Coronary artery (tissue), 2 donors: ENCODE results near the gene CFAP221.

Source experiments
- DNase-seq: peaks from one replicate; pipeline ENCODE4 v3.0.0-alpha.2; 2017; ENCODE audit warnings: low spot score
- H3K27ac ChIP-seq, 2 donors: fragments of 200-600 bp; sonication (generic); one replicate each; pipeline ENCODE4 v1.5.1; 2016 to 2019
- H3K4me3 ChIP-seq: fragments of 200-600 bp; sonication (generic); 2 replicates; pipeline ENCODE4 v1.5.1; 2016; ENCODE audit warnings: mild to moderate bottlenecking, moderate library complexity
- TF ChIP-seq, protein P1 (sequence below): fragments of 200-600 bp; sonication (generic); IDR thresholded peaks from one replicate; pipeline ENCODE4 v1.5.1; 2019; ENCODE audit warnings: antibody characterized with exemption

CFAP221 gene

DNA sequence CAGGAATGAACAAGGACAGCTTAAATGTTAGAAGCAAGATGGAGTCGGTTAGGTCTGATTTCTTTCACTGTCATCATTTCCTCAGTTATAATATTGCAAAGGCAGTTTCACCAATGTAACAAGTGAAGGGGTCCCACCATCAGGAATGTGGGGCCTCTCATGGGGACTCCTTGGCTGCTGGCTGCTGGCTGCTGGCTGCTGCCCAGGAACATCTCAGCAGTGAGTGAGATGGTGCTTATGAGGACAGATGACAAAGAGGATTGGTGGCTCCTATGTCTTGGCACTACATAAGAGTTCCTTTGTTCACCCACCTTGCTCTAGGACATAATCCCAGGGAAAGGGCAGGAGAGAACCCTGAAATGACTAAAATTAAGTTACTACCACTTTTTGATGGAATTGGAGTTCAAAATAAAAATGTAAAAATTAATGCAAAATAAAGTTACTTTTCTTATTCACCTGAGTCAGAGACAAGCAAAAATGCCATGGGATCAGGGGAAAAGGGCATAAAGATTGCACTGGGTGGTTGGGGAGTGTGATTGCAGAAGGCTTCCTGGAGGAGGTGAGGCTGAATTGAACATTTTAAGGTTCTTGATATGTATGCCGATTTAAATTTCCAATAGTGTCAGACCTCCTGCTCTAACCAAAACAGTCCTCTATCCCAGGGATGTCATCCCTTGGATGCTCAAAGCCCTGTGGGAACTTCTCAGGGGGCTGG lies 158.1 kb downstream of the CFAP221 start:
- TF ChIP-seq, protein P1, sequence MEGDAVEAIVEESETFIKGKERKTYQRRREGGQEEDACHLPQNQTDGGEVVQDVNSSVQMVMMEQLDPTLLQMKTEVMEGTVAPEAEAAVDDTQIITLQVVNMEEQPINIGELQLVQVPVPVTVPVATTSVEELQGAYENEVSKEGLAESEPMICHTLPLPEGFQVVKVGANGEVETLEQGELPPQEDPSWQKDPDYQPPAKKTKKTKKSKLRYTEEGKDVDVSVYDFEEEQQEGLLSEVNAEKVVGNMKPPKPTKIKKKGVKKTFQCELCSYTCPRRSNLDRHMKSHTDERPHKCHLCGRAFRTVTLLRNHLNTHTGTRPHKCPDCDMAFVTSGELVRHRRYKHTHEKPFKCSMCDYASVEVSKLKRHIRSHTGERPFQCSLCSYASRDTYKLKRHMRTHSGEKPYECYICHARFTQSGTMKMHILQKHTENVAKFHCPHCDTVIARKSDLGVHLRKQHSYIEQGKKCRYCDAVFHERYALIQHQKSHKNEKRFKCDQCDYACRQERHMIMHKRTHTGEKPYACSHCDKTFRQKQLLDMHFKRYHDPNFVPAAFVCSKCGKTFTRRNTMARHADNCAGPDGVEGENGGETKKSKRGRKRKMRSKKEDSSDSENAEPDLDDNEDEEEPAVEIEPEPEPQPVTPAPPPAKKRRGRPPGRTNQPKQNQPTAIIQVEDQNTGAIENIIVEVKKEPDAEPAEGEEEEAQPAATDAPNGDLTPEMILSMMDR, result no peak
- DNase-seq, result no peak
- Histone ChIP-seq H3K27ac (no peak overlapping the region), H3K4me3 (no peak overlapping the region)

- TF ChIP-seq, protein P1, result peak; percentile 88
- DNase-seq, result no peak
- H3K27ac ChIP-seq, result no peak overlapping the region
- H3K4me3 ChIP-seq, result no peak overlapping the region
Measured at GRCh38 chr2:119702918-119703401, 158.7 kb downstream of the CFAP221 start.

- DNase-seq, result no peak
- TF ChIP-seq, protein P1, result no peak
- Histone ChIP-seq H3K27ac (no peak overlapping the region), H3K4me3 (no peak overlapping the region)
Measured at GRCh38 chr2:119703526-119703925, 159.3 kb downstream of the CFAP221 start.

DNA sequence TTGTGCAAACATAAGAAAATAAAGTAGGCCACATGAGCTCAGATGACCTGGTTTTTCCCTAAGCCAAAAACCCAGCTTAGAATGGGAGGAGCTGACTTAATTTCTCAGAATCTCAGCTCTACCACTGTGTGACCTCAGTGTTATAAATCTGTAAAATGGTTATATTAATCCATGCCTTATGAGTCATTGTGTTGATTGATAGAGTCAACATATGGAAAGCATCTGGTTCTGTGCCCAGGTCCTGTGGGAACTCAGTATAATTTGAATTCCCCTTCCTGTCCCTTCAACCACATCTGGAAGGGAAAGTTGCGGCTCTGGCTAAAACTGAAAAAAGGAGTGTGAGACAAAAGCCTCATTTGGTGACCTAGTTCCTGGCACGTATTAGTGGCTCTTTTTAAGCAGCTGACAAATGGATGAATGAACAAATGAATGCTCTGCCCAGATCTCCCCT lies 160.4 kb downstream of the CFAP221 start:
- DNase-seq, result no peak
- TF ChIP-seq, protein P1, result no peak
- Histone ChIP-seq H3K4me3 (no peak overlapping the region), H3K27ac (no peak overlapping the region)

DNA sequence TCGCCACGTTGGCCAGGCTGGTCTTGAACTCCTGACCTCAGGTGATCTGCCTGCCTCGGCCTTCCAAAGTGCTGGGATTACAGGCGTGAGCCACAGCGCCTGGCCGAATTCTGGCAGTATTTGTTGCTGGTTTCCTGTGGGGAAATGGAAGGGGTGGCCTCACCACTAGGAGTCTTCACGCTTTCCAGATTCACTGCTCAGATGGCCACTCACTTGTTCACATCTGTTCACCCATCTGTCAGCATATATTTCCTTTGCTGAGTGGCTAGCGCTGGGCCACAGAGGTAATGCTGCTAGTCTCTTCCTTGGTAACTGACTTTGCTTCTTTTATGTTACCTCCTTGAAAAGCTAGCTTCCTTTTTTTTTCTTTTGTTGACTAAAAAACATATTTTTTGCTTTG lies 162.0 kb downstream of the CFAP221 start:
- H3K27ac ChIP-seq, result no peak overlapping the region
- TF ChIP-seq, protein P1, result no peak
- no peak for DNase-seq
- no peak overlapping the region for H3K4me3 ChIP-seq
